Neuron (in vitro differentiated cells): ENCODE measurements around the gene NATD1.

Source experiments
- H2AFZ ChIP-seq: one replicate; pipeline ENCODE4 v1.6.1; 2013; ENCODE audit warnings: low read depth, mild to moderate bottlenecking, inconsistent platforms, low read length, moderate library complexity
- H3K27me3 ChIP-seq: one replicate; pipeline ENCODE4 v1.6.1; 2013; ENCODE audit warnings: low read length; ENCODE audit not compliant: insufficient read depth
- H3K36me3 ChIP-seq: one replicate; pipeline ENCODE4 v1.6.1; 2013; ENCODE audit warnings: low read length; ENCODE audit not compliant: insufficient read depth
- H3K4me1 ChIP-seq: one replicate; pipeline ENCODE4 v1.6.1; 2013; ENCODE audit warnings: low read length; ENCODE audit not compliant: insufficient read depth
- H3K4me3 ChIP-seq: 2 replicates; pipeline ENCODE4 v1.5.1; 2013; ENCODE audit warnings: mild to moderate bottlenecking, low read length, moderate library complexity
- H3K9me3 ChIP-seq: one replicate; pipeline ENCODE4 v1.6.1; 2013; ENCODE audit warnings: low read length

Gene NATD1

GRCh38 chr17:21218831-21219380 lies 34.3 kb downstream of the NATD1 start:
- Histone ChIP-seq H3K4me3 (no peak overlapping the region), H3K27me3 (no peaks in the 10 kb centered on the region), H3K9me3 (peaks cover 4% of the 10 kb centered on the region), H2AFZ (no peak overlapping the region), H3K4me1 (peaks cover 8% of the 10 kb centered on the region), H3K36me3 (no peaks in the 10 kb centered on the region)

GRCh38 chr17:21218101-21218500 lies 35.1 kb downstream of the NATD1 start:
- Histone ChIP-seq H3K4me3 (no peak overlapping the region), H3K36me3 (no peaks in the 10 kb centered on the region), H3K9me3 (peaks cover 4% of the 10 kb centered on the region), H3K27me3 (no peaks in the 10 kb centered on the region), H2AFZ (no peak overlapping the region), H3K4me1 (peaks cover 8% of the 10 kb centered on the region)

GRCh38 chr17:21217346-21217745 lies 35.9 kb downstream of the NATD1 start:
- Histone ChIP-seq H3K36me3 (no peaks in the 10 kb centered on the region), H3K27me3 (no peaks in the 10 kb centered on the region), H3K9me3 (peaks cover 4% of the 10 kb centered on the region), H2AFZ (no peak overlapping the region), H3K4me3 (no peak overlapping the region), H3K4me1 (peaks cover 16% of the 10 kb centered on the region)

GRCh38 chr17:21215935-21216334 lies 37.3 kb downstream of the NATD1 start:
- no peak overlapping the region for H3K4me3 ChIP-seq

GRCh38 chr17:21214777-21215541 lies 38.3 kb downstream of the NATD1 start:
- peaks cover 29% of the 10 kb centered on the region for H3K4me1 ChIP-seq

More at GRCh38 chr17:21215935-21216334, 37.3 kb downstream of the NATD1 start:
- H3K36me3 ChIP-seq = peaks cover 7% of the 10 kb centered on the region
- no peak overlapping the region for H2AFZ ChIP-seq
- no peaks in the 10 kb centered on the region for H3K27me3 ChIP-seq
- H3K9me3 ChIP-seq = no peaks in the 10 kb centered on the region
- H3K4me1 ChIP-seq = peaks cover 26% of the 10 kb centered on the region

GRCh38 chr17:21214015-21214776 lies 39.0 kb downstream of the NATD1 start, which contains the start of gene TMEM11:
TMEM11 (minus strand) TSS chr17:21214161; CDS start chr17:21214152, 9 bp downstream.
- Histone ChIP-seq H3K27me3 (no peaks in the 10 kb centered on the region), H3K4me1 (peaks cover 29% of the 10 kb centered on the region), H3K9me3 (no peaks in the 10 kb centered on the region), H3K36me3 (peaks cover 17% of the 10 kb centered on the region), H3K4me3 (peak within 1 kb of the TSS; percentile 65), H2AFZ (peak within 1 kb of the TSS; percentile 55)

More at GRCh38 chr17:21214777-21215541, 38.3 kb downstream of the NATD1 start:
- Histone ChIP-seq H2AFZ (peak overlapping the region; percentile 17), H3K27me3 (no peaks in the 10 kb centered on the region), H3K9me3 (no peaks in the 10 kb centered on the region), H3K36me3 (peaks cover 13% of the 10 kb centered on the region), H3K4me3 (peak overlapping the region; percentile 65)

- Histone ChIP-seq H3K36me3 (peaks cover 23% of the 10 kb centered on the region), H2AFZ (peak overlapping the region; percentile 55), H3K9me3 (no peaks in the 10 kb centered on the region), H3K4me3 (peak overlapping the region; percentile 65), H3K27me3 (no peaks in the 10 kb centered on the region), H3K4me1 (peaks cover 29% of the 10 kb centered on the region)
Observed at GRCh38 chr17:21213638-21214014, 39.6 kb downstream of the NATD1 start.

- no peaks in the 10 kb centered on the region for H3K27me3 ChIP-seq
- peaks cover 29% of the 10 kb centered on the region for H3K4me1 ChIP-seq
- no peaks in the 10 kb centered on the region for H3K9me3 ChIP-seq
- H3K4me3 ChIP-seq = peak overlapping the region; percentile 65
- peak overlapping the region; percentile 55 for H2AFZ ChIP-seq
- peaks cover 28% of the 10 kb centered on the region for H3K36me3 ChIP-seq
Observed at GRCh38 chr17:21212826-21213637, 40.2 kb downstream of the NATD1 start.

- Histone ChIP-seq H3K9me3 (no peaks in the 10 kb centered on the region), H3K36me3 (peaks cover 28% of the 10 kb centered on the region), H2AFZ (no peak overlapping the region), H3K4me1 (peaks cover 29% of the 10 kb centered on the region), H3K27me3 (no peaks in the 10 kb centered on the region), H3K4me3 (peak overlapping the region; percentile 65)
Observed at GRCh38 chr17:21211825-21212479, 41.3 kb downstream of the NATD1 start.

GRCh38 chr17:21210411-21211076 lies 42.7 kb downstream of the NATD1 start:
- Histone ChIP-seq H3K36me3 (peaks cover 28% of the 10 kb centered on the region), H3K4me1 (peaks cover 29% of the 10 kb centered on the region), H3K4me3 (no peak overlapping the region), H3K27me3 (no peaks in the 10 kb centered on the region), H2AFZ (no peak overlapping the region), H3K9me3 (no peaks in the 10 kb centered on the region)

- no peaks in the 10 kb centered on the region for H3K27me3 ChIP-seq
- peaks cover 28% of the 10 kb centered on the region for H3K4me1 ChIP-seq
- no peaks in the 10 kb centered on the region for H3K9me3 ChIP-seq
- no peak overlapping the region for H3K4me3 ChIP-seq
- H2AFZ ChIP-seq = no peak overlapping the region
- peaks cover 28% of the 10 kb centered on the region for H3K36me3 ChIP-seq
Observed at GRCh38 chr17:21209511-21210175, 43.6 kb downstream of the NATD1 start.
